GM19397 (cell line): ENCODE data around the gene ALAS1.
"Not testable (repeated sequence)": the region's sequence is repeated elsewhere in the genome, so short reads cannot be mapped to it uniquely, and the experiment has no call there.

Source experiments
- ATAC-seq: cut with Tn5 transposase; IDR thresholded peaks from one replicate; pipeline ENCODE4 v1.9.1; 2021; ENCODE audit warnings: mild to moderate bottlenecking, moderate library complexity; ENCODE audit not compliant: unreplicated experiment

The ALAS1 gene

GRCh38 chr3:52197842-52198625, at the start of gene ALAS1:
Gene ALAS1, plus strand, starts transcription at chr3:52198160. Its CDS starts 1,082 bp downstream, at chr3:52199242.
- ATAC-seq, result peak; percentile 69

GRCh38 chr3:52149021-52149420, 48.9 kb upstream of the ALAS1 start:
- ATAC-seq, result no peak

- ATAC-seq, result no peak
These were observed 48.2 kb upstream of the ALAS1 start for GRCh38 chr3:52149726-52150125.

GRCh38 chr3:52150357-52150756, 47.6 kb upstream of the ALAS1 start:
- ATAC-seq, result no peak

GRCh38 chr3:52150860-52151259, 47.1 kb upstream of the ALAS1 start:
- ATAC-seq, result no peak

GRCh38 chr3:52151991-52152390, 46.0 kb upstream of the ALAS1 start:
- not testable (repeated sequence) for ATAC-seq

GRCh38 chr3:52153389-52154096, 44.4 kb upstream of the ALAS1 start:
- no peak for ATAC-seq

- ATAC-seq, result peak; percentile 88
These were observed 43.5 kb upstream of the ALAS1 start, which contains the start of gene POC1A for GRCh38 chr3:52154135-52155094. Gene POC1A, minus strand, starts transcription at chr3:52154423. Its CDS starts 51 bp downstream, at chr3:52154372.

- ATAC-seq, result no peak
These were observed 42.0 kb upstream of the ALAS1 start for GRCh38 chr3:52155912-52156311.

GRCh38 chr3:52159503-52159902, 38.5 kb upstream of the ALAS1 start:
- ATAC-seq, result no peak

- no peak for ATAC-seq
These were observed 35.6 kb upstream of the ALAS1 start for GRCh38 chr3:52162250-52162872.

GRCh38 chr3:52167240-52167639, 30.7 kb upstream of the ALAS1 start:
- ATAC-seq, result no peak

GRCh38 chr3:52170217-52170616, 27.7 kb upstream of the ALAS1 start:
- ATAC-seq, result not testable (repeated sequence)

GRCh38 chr3:52171514-52172261, 26.3 kb upstream of the ALAS1 start:
- no peak for ATAC-seq

- ATAC-seq, result no peak
These were observed 25.6 kb upstream of the ALAS1 start for GRCh38 chr3:52172262-52172757.

GRCh38 chr3:52173101-52173500, 24.9 kb upstream of the ALAS1 start:
- ATAC-seq, result no peak

- ATAC-seq, result no peak
These were observed 23.1 kb upstream of the ALAS1 start for GRCh38 chr3:52174896-52175295.

GRCh38 chr3:52175416-52176179, 22.4 kb upstream of the ALAS1 start:
- ATAC-seq, result no peak

- ATAC-seq, result no peak
These were observed 21.7 kb upstream of the ALAS1 start for GRCh38 chr3:52176180-52176752.
